Keratinocyte (primary cell): Measurements from ENCODE around the gene MED27.

ENCODE experiments used
- CTCF ChIP-seq, 3 experiments: IDR thresholded peaks in 1 of 3; conservative IDR thresholded peaks in 1 of 3; optimal IDR thresholded peaks in 1 of 3; 2 replicates in 2 of 3; 3 replicates in 1 of 3; pipeline versions ENCODE3 to v1.5.1; 2011; ENCODE audit warnings: low read length in 3 of 3, mild to moderate bottlenecking in 3 of 3, moderate library complexity in 2 of 3, control low read depth in 1 of 3, inconsistent platforms in 1 of 3; ENCODE audit not compliant: insufficient read depth in 2 of 3; ENCODE audit errors: extremely low read depth in 1 of 3
- EZH2 ChIP-seq: IDR thresholded peaks from one replicate; pipeline ENCODE4 v1.6.1; 2012; ENCODE audit warnings: inconsistent platforms, mild to moderate bottlenecking, low read length, moderate library complexity

GRCh38 chr9:132066057-132066456 lies 13.6 kb downstream of the MED27 start:
- TF ChIP-seq CTCF (optimal IDR thresholded peaks at IDR 0.05 in 1 of 3, IDR thresholded peaks at IDR 0.05 in 1 of 3, conservative IDR thresholded peaks at IDR 0.05 in 1 of 3; ENCODE audit: extremely low read depth in 1 of 3, insufficient read depth in 2 of 3, low read length in 3 of 3) (no peak), EZH2 (no peak)
